Measurements from ENCODE around the gene TNFRSF13B.
"Not testable (repeated sequence)": the region's sequence is repeated elsewhere in the genome, so short reads cannot be mapped to it uniquely, and the experiment has no call there.

DNA sequence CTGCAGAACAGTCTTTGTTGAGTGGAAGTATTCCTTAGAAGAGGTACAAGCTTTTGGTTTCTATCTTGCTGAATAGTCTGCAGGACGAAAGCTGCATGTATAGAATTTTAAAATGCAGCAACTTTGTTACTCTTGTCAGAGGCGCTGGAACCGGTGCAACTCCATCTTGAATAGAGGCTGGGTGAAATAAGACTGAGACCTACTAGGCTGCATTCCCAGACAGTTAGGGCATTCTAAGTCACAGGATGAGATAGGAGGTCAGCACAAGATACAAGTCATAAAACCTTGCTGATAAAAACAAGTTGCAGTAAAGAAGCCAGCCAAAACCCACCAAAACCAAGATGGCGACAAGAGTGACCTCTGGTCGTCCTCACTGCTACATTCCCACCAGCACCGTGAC, 50.5 kb downstream of the TNFRSF13B start:
- TF ChIP-seq, protein P1, sequence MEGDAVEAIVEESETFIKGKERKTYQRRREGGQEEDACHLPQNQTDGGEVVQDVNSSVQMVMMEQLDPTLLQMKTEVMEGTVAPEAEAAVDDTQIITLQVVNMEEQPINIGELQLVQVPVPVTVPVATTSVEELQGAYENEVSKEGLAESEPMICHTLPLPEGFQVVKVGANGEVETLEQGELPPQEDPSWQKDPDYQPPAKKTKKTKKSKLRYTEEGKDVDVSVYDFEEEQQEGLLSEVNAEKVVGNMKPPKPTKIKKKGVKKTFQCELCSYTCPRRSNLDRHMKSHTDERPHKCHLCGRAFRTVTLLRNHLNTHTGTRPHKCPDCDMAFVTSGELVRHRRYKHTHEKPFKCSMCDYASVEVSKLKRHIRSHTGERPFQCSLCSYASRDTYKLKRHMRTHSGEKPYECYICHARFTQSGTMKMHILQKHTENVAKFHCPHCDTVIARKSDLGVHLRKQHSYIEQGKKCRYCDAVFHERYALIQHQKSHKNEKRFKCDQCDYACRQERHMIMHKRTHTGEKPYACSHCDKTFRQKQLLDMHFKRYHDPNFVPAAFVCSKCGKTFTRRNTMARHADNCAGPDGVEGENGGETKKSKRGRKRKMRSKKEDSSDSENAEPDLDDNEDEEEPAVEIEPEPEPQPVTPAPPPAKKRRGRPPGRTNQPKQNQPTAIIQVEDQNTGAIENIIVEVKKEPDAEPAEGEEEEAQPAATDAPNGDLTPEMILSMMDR (IDR thresholded peaks at IDR 0.05), result not testable (repeated sequence)
- TF ChIP-seq POLR2A (IDR thresholded peaks at IDR 0.05; ENCODE audit: low read depth); POLR2AphosphoS5 (IDR thresholded peaks at IDR 0.05); EP300 (IDR thresholded peaks at IDR 0.05): not testable (repeated sequence)

Measured in esophagus muscularis mucosa (tissue), 4 donors.